Neural crest cell (in vitro differentiated cells): ENCODE results near the gene DNAJC5. TPM values are rescaled to one million over a fixed set of nuclear protein-coding genes. Genes with fewer than 3 reads are reported as not detected.

Experiments used
- DNase-seq: peaks from one replicate; pipeline ENCODE4 v3.0.0; 2021; ENCODE audit warnings: low read depth, mixed read lengths, low spot score
- H3K27ac Mint-ChIP-seq: one replicate; pipeline ENCODE4 v1.8.0; 2021; ENCODE audit warnings: mild to moderate bottlenecking, mixed read lengths; ENCODE audit not compliant: unreplicated experiment
- H3K27me3 Mint-ChIP-seq: 2 replicates; pipeline ENCODE4 v1.8.0; 2021; ENCODE audit warnings: low read depth, mild to moderate bottlenecking, mixed read lengths
- H3K36me3 Mint-ChIP-seq: 2 replicates; pipeline ENCODE4 v1.8.0; 2021; ENCODE audit warnings: low read depth, mild to moderate bottlenecking, mixed read lengths
- H3K4me1 Mint-ChIP-seq: 2 replicates; pipeline ENCODE4 v1.8.0; 2021; ENCODE audit warnings: mixed read lengths
- H3K4me3 Mint-ChIP-seq: one replicate; pipeline ENCODE4 v1.8.0; 2021; ENCODE audit warnings: mild to moderate bottlenecking, mixed read lengths
- H3K9me3 Mint-ChIP-seq: 2 replicates; pipeline ENCODE4 v1.8.0; 2021; ENCODE audit warnings: mixed read lengths
- total RNA-seq: library from RNA; stranded (reverse); gene quantifications from 2 replicates; pipeline ENCODE4 v1.2.1, GENCODE V29; 2021
- TF ChIP-seq, protein P1 (sequence below): fragments of 200-600 bp; sonication (generic); conservative IDR thresholded peaks from 2 replicates; pipeline ENCODE4 v1.5.0; 2021; ENCODE audit warnings: antibody characterized with exemption, mild to moderate bottlenecking

Gene DNAJC5
- total RNA-seq, 1 donor from 2014 or later, result 46.9 TPM

DNA sequence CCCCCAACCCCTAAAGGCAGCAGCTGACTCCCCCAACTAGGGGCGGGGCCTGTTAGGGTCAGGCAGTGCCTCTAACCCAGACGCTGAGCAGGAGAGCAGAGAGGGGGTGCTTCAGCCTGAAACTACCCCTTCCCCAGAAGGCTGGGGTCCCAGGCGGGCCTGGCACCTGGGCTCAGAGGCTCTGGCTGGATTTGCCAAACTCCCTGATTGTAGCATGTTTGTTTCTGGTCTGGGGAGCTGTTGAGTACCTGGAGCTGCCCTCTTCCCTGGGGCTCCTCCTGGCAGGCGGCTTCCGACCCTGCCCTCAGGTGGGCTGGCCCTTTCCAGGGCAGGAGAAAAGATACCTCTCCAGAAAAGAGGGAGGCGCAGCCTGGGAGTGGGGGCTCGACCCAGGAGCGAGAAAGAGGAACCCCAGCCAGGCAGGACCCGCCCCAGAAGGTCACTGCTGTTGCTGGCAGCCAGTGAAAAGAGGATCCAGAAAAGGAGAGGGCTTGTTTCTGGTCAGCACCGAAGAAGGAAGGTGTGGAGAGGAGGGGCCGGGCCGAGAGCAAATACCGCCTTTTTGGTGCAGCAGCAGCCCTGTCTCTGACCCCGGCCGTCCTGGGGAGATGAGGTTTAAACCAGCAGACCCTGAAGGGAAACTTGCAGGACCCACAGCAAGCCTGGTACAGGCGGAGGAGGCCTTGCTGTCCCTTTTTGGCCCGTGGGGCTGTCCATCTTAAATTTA lies 34.4 kb upstream of the DNAJC5 start:
- no peak overlapping the region for H3K4me3 Mint-ChIP-seq

DNA sequence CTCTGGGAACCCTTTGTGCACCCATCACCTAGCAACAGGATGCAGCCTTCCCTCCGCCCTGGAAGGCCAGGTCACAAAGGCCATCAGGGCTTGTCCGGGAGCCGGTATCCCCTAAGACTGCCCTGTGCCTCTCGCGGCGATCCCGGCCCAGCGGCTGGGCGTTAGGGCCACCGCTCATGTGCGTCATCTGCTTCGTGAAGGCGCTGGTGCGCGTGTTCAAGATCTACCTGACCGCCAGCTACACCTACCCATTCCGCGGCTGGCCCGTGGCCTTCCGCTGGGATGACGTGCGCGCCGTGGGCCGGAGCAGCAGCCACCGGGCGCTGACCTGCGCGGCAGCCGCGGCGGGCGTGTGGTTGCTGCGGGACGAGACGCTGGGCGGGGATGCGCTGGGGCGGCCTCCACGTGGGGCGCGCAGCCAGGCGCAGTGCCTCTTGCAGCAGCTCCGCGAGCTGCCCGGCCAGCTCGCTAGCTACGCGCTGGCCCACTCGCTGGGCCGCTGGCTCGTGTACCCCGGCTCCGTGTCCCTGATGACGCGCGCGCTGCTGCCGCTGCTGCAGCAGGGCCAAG lies 33.5 kb upstream of the DNAJC5 start, which contains the start of gene ABHD16B:
Gene ABHD16B, plus strand, starts transcription at position 134 of the 570 bp plus-strand sequence. Its CDS starts 43 bp downstream, at position 177.
- no peaks in the 10 kb centered on the region for H3K9me3 Mint-ChIP-seq
- peaks cover 2% of the 10 kb centered on the region for H3K27me3 Mint-ChIP-seq
- TF ChIP-seq, protein P1, sequence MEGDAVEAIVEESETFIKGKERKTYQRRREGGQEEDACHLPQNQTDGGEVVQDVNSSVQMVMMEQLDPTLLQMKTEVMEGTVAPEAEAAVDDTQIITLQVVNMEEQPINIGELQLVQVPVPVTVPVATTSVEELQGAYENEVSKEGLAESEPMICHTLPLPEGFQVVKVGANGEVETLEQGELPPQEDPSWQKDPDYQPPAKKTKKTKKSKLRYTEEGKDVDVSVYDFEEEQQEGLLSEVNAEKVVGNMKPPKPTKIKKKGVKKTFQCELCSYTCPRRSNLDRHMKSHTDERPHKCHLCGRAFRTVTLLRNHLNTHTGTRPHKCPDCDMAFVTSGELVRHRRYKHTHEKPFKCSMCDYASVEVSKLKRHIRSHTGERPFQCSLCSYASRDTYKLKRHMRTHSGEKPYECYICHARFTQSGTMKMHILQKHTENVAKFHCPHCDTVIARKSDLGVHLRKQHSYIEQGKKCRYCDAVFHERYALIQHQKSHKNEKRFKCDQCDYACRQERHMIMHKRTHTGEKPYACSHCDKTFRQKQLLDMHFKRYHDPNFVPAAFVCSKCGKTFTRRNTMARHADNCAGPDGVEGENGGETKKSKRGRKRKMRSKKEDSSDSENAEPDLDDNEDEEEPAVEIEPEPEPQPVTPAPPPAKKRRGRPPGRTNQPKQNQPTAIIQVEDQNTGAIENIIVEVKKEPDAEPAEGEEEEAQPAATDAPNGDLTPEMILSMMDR, result no peak
- no peak within 1 kb of the TSS for H3K4me3 Mint-ChIP-seq
- no peak for DNase-seq
- peaks cover 2% of the 10 kb centered on the region for H3K36me3 Mint-ChIP-seq
- H3K4me1 Mint-ChIP-seq, result peaks cover 52% of the 10 kb centered on the region
- H3K27ac Mint-ChIP-seq, result no peak within 1 kb of the TSS

More for the DNA sequence above, 34.4 kb upstream of the DNAJC5 start:
- no peak for DNase-seq
- H3K9me3 Mint-ChIP-seq, result no peaks in the 10 kb centered on the region
- H3K27ac Mint-ChIP-seq, result no peak overlapping the region
- H3K27me3 Mint-ChIP-seq, result peaks cover 2% of the 10 kb centered on the region
- peaks cover 50% of the 10 kb centered on the region for H3K4me1 Mint-ChIP-seq
- H3K36me3 Mint-ChIP-seq, result peaks cover 2% of the 10 kb centered on the region
- TF ChIP-seq, protein P1, result no peak

DNA sequence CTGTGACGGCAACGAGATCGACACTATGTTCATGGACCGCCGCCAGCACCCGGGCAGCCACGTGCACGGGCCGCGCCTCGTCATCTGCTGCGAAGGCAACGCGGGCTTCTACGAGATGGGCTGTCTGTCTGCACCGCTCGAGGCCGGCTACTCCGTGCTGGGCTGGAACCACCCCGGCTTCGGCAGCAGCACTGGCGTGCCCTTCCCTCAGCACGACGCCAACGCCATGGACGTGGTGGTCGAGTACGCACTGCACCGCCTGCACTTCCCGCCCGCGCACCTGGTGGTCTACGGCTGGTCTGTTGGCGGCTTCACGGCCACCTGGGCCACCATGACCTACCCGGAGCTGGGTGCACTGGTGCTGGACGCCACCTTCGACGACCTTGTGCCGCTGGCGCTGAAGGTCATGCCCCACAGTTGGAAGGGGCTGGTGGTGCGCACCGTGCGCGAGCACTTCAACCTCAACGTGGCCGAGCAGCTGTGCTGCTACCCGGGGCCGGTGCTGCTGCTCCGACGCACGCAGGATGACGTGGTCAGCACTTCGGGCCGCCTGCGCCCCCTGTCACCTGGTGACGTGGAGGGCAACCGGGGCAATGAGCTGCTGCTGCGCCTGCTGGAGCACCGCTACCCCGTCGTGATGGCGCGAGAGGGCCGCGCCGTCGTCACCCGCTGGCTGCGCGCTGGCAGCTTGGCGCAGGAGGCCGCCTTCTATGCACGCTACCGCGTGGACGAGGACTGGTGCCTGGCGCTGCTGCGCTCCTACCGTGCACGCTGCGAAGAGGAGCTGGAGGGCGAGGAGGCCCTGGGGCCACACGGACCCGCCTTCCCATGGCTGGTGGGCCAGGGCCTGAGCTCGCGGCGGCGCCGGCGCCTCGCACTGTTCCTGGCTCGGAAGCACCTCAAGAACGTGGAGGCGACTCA lies 32.7 kb upstream of the DNAJC5 start:
- Mint-ChIP-seq H3K36me3 (peaks cover 2% of the 10 kb centered on the region), H3K4me1 (peaks cover 44% of the 10 kb centered on the region), H3K27me3 (peaks cover 2% of the 10 kb centered on the region), H3K9me3 (no peaks in the 10 kb centered on the region), H3K27ac (no peak overlapping the region), H3K4me3 (no peak overlapping the region)
- DNase-seq, result no peak
- TF ChIP-seq, protein P1, result no peak

DNA sequence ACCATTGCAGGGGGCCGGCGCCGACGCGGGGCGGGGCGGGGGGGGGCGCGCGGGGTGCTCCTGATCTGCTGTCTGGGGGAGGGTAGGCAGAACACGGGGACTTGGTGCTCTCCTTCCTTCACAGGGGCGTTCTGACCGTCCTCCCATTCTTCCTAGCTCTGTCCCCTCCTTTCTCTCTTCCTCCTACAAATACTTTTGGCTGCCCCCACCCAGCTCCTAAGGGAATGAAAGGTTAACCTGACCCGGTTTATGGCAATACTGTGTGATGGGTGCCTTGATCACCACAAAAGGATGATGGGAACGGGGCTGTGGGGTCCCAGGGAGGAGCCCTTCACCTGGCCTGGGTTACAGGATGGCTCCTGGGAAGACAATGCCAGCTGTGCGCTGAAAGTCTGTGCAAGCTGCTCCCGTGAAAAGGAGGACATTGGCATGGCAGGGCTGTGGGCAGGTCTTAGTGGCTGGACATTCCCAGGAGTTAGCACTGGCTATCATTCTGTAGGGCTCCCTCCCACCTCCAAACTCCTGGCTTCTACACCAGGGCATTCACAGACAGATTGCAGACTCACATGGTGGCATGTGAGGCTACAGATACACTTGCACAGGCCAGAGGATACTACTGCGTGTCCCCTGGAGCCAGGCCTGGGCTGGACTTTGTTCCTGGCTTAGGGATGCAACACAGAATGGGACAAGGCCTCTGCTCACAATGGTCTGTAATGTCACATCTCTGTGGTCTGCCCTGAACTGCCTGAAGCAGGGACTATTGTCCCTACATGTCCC lies 31.7 kb upstream of the DNAJC5 start:
- no peaks in the 10 kb centered on the region for H3K9me3 Mint-ChIP-seq
- H3K27me3 Mint-ChIP-seq, result peaks cover 2% of the 10 kb centered on the region
- H3K4me3 Mint-ChIP-seq, result peak overlapping the region; percentile 95
- peaks cover 36% of the 10 kb centered on the region for H3K4me1 Mint-ChIP-seq
- no peak overlapping the region for H3K27ac Mint-ChIP-seq
- DNase-seq, result no peak
- TF ChIP-seq, protein P1, result no peak
- H3K36me3 Mint-ChIP-seq, result peaks cover 5% of the 10 kb centered on the region
